ENCODE data around the gene ZNF264.

DNA sequence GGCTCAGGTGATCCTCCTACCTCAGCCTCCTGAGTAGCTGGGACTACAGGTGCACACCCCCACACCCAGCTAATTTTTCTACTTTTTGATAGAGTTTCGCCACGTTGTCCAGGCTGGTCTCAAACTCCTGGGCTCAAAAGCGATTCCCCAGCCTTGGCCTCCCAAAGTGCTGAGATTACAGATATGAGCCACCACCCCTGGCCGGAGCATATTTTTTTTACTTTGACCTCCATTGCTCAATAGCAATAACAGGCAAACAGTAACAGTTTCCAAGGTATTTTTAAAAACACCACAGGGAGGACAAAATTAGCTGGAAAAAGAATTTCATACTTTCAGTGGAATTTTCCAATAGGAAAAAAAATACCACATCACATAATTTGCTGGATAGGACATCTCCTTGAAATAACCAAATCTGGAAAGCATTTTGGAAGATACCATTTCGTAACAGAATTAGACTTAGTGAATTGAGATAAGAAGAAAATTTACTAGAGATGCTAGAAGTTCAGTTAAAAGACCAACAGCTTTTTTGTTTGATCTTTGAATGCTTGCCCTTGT, 29.2 kb upstream of the ZNF264 start:
- TF ChIP-seq SP1 (IDR thresholded peaks at IDR 0.05), result no peak
- no peak for TF ChIP-seq L3MBTL2 (conservative IDR thresholded peaks at IDR 0.05)
- TF ChIP-seq FOXK2 (IDR thresholded peaks at IDR 0.05), result no peak
- no peak for TF ChIP-seq FOXA1 (IDR thresholded peaks at IDR 0.05)
- TF ChIP-seq ELF4 (IDR thresholded peaks at IDR 0.05), result no peak
- no peak for TF ChIP-seq FOXM1 (IDR thresholded peaks at IDR 0.05; ENCODE audit: borderline replicate concordance)
- no peak for TF ChIP-seq BHLHE40 (IDR thresholded peaks at IDR 0.05; ENCODE audit: borderline replicate concordance)
- TF ChIP-seq ZNF384 (IDR thresholded peaks at IDR 0.05), result no peak
- TF ChIP-seq TARDBP (IDR thresholded peaks at IDR 0.05), result no peak
- TF ChIP-seq, protein P1, sequence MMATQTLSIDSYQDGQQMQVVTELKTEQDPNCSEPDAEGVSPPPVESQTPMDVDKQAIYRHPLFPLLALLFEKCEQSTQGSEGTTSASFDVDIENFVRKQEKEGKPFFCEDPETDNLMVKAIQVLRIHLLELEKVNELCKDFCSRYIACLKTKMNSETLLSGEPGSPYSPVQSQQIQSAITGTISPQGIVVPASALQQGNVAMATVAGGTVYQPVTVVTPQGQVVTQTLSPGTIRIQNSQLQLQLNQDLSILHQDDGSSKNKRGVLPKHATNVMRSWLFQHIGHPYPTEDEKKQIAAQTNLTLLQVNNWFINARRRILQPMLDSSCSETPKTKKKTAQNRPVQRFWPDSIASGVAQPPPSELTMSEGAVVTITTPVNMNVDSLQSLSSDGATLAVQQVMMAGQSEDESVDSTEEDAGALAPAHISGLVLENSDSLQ (IDR thresholded peaks at IDR 0.05), result no peak
- TF ChIP-seq SUZ12 (IDR thresholded peaks at IDR 0.05), result no peak
- no peak for TF ChIP-seq NFRKB (IDR thresholded peaks at IDR 0.05)
- no peak for TF ChIP-seq LEF1 (IDR thresholded peaks at IDR 0.05; ENCODE audit: borderline replicate concordance)
